GM19395 (cell line): ENCODE data around the gene MAML1.

Source experiments
- ATAC-seq: cut with Tn5 transposase; IDR thresholded peaks from one replicate; pipeline ENCODE4 v1.9.1; 2021; ENCODE audit warnings: mild to moderate bottlenecking, moderate library complexity; ENCODE audit not compliant: unreplicated experiment

Gene MAML1

DNA sequence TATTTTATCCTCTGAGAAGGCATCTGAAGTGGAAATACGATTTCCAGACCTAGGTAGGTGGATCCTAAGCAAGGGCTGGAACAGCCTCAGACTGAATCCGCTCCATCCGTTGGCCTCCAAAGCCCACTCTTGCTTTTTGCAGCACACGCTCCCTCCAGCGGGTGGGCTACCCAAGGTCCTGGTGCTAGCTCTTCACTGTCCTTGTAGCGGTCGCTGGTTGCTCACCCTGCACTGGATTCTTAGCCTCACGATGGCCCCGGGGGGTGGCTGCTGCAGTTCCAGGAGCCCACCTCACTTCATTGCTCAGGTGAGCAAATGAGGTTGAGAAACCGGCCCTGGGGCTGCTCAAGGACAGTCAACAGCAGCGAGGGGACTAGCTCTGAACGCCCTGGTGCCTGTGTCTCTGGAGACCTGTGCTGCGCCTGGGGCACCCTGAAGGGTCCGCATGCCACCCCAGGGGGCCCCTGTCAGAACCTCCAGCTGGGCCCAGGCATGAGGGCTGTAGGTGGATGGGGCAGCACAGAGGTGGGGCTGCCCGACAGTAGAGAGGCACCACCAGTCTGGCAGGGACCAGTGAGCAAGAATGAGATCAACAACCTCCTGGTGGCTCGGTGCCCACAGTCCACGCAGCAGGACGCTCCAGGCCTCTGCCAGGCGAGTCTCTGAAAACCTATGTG, 69.7 kb downstream of the MAML1 start:
- ATAC-seq = no peak

- no peak for ATAC-seq
Observed at GRCh38 chr5:179802950-179803562, 70.4 kb downstream of the MAML1 start.

DNA sequence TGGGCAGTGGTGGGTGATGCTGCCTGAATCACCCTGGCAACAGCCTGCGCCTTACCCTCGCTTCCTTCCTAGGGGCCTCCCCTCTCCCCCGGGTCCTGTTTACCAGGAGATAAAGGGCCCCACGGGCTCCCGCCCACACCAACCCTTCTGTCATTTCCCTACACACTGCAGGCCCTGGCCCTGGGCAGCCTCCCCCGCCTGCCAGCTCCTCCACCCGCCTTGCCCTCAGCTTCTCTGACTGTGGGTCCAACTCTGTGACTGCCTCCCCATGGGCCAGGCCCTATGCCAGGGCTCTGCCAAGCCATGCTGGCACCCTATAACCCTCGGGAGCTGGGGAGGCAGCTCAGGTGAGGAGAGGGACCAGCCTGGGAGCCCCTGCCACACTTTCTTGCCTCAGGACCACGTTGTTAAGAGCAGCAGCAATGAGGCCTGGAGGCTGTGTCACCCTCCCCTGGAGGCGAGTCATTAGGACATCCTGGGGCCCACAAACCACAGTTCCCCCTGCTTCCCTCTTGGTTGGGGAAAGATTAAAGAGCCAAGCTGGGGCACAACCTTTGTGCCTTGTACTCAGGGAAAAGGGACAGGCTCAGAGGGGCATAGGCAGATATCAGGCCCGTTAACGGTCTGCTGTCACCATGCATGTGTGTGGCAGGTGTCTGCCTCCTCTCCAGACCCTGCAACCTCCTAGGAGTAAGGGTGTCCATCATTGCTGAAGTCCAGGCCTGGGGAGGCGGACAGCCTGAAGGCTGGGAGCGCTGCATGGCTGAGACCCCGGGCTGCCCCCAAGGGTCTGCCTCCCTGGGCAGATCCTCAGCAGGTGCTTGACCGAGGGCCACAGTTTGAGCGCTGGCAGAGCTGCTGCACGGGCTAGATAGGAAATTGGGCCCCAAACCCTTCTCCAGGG, 71.3 kb downstream of the MAML1 start:
- no peak for ATAC-seq

DNA sequence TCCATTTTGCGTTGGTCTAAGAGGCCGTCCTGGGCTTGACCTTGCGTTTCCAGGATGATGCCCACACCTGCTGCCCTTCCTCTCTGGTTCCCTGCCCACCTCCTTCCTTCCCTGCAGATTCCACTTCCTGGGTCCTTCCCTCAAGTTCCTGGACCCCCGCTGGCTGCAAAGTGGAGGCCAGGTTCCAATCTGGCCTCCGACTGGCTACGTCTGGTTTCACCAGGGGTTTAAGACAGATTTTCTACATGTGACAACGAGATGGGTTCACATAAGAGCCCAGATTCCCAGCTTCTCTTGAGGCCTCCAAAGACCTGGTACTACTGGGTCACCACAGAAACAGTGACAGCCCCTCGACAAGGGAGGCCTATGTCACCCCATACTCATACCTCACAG, 71.9 kb downstream of the MAML1 start:
- no peak for ATAC-seq

DNA sequence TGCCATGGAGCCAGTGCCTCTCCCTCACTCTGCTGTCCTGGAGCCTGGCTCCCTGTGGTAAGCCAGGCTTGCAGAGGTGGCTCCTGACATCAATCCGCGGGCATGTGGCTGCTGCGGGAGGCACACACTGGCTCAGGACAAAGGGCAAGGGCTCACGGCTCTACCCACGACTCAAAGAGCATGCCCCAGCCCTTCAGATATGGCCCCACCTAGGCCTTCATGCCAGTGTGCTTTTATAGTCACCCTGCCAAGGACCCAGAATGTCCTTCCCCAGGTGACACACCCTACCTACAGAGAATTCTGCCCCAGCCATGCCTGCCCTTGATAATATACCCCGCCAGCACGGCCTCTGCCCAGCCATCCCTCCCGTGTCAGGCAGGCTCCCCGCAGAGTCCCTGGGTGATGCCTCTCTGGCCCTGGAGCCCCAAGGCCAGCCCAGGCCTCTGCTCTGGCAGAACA, 72.5 kb downstream of the MAML1 start:
- ATAC-seq = no peak

GRCh38 chr5:179805529-179806249, 73.1 kb downstream of the MAML1 start:
- ATAC-seq = peak; percentile 27

DNA sequence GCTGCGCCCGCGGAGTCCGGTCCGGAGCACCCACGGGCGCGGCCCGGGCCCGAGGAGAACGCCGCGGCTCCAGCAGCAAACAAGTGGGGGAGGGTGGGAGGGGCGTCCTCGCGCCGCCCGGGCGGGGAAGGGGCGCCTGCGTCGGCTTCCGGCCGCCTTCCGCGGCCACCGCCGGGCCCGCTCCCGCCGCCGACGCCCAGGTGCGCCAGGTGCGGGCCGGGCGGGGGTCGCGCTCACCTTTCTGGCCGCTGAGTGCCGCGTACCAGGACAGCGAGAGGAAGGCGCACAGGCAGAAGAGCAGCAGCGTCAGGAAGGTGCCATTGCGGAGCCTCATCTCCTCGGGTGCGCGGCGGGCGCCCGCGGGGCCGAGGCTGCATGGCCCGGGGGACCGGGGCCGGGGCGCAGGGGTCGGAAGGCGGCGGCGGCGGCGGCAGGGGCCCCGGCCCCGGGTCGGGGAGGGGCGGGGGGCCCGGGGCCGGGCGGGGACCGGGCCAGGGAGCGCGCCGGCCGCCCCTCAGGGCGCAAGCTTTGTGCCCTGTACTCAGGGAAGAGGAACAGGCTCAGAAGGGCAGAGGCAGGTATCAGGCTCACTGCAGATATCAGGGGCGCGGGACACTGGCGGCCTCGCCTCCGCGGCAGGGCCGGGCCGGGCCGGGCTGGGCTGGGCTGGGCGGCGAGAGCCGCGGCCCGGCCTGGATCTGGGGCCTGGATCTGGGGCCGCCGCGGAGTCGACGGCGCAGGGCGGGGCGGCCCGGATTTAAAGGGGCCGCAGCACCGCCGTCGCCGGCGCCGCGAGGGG, 73.8 kb downstream of the MAML1 start, which contains the start of gene MGAT4B:
MGAT4B (minus strand) TSS at position 617 of the 799 bp plus-strand sequence; CDS start at position 334, 283 bp downstream.
- ATAC-seq = peak; percentile 64

DNA sequence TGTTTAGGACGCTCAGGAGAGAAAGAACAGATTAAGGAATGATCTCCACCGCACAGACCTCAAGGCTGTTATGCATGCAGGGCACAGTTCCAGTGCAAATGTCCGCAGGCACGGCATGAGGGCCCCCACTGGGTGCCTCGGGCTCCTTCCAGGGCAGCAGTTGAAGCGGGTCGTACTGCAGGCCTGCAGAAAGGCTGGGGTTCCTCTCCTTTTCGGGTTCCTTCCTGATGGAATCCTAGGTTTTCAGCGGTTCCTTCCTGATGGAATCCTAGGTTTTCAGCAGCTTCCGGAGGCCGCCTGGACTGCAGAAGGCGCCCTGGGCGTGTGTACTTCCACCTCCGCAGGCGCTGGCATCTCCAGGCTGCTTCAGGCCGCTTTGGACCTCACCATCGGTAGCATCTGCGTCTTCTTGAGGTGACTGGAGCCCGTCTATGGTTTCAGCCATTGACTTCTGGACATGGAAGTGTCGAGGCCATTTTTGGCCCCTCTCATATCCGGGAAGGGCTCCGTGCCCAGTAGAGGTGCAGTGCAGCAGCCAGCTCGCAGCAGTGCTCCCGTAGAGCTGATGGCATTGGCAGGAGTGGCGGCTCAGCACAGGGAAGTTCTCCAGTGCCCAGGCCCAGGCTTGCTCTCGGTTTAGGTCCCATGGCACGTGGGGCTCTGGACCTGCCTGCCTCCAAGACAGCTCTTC, 79.7 kb downstream of the MAML1 start:
- no peak for ATAC-seq

DNA sequence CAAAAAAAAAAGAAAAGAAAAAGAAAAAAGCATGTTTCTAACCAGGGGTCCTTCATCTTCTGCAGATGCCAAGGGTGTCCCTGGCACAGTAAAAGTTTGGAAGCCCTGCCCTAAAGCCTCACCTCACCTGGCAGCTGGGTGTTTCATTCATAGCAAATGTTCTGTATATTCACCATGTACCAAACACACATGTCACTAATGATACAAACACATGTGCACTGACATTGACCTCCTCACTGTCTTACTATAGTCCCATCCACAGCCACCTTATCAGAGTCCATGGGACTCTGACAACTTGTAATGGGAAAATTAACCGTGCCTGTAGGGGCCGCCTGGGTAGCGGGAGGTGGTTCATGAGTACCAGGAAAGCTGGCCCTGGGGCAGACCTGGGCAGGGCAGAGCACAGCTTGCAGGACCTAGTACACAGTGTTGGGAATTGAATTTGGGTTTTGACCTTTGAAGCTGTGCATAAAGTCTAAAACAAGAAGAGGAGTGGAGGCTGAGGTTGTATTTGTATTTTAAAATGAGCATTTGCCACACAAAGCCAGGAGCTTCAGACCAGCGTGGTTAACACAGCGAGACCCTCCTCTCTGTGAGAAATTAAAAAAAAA, 80.5 kb downstream of the MAML1 start:
- ATAC-seq = no peak

DNA sequence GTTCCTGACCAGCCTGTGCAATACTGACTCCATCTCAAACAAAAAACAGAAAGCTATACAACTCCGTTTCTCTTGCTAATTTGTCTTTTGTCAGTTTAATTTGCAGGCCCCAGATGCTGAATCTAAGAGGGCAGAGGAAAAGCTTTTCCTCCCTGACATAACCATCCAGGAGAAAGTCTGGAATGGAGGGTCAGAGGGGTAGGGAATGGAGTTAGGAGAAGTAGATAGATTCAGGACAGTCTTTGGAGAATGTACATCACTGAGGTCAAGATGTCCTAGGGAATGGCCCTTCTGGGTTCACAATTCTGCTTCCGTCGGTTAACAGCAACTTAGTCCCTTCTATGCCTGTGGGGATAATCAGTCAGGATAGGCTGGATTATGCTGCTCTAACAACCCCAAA, 81.5 kb downstream of the MAML1 start:
- no peak for ATAC-seq

- ATAC-seq = no peak
Observed at GRCh38 chr5:179815491-179816249, 83.0 kb downstream of the MAML1 start.

GRCh38 chr5:179816401-179816795, 83.8 kb downstream of the MAML1 start:
- no peak for ATAC-seq

DNA sequence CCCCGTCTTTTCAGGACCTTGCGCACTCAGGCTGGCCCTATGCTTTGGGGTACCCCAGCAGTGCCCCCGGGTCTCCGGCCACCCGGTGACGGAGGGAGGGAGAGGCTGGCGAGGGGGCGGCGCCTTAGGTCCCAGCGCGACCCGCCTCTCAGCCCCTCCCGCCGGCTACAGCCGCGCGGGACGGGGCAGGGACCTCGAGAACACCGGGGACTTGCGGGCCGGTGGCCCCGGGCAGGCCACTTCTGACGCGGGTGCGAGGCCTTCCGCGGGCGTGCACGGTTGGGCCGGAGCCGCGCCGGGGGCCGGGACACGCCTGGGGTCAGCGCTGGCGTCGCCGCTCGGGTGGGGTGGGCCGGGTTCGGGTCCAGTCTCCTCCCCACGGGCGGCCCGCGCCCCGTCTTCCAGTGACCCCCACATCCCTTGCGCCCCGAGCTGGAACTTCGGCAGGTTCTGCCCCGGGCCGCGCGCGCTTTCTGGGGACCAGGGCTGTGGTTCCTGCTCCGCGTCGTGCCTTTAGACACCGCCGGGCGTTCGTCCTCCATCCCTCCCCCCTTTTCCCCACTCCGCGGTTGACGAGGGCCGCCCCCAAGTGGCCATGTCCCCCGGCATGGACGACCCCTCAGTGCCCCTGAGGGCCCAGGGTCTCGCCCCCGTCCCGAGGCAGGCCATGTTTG, 84.3 kb downstream of the MAML1 start:
- ATAC-seq = no peak

GRCh38 chr5:179817470-179817840, 84.8 kb downstream of the MAML1 start:
- no peak for ATAC-seq

- ATAC-seq = no peak
Observed at GRCh38 chr5:179817890-179818745, 85.5 kb downstream of the MAML1 start.

DNA sequence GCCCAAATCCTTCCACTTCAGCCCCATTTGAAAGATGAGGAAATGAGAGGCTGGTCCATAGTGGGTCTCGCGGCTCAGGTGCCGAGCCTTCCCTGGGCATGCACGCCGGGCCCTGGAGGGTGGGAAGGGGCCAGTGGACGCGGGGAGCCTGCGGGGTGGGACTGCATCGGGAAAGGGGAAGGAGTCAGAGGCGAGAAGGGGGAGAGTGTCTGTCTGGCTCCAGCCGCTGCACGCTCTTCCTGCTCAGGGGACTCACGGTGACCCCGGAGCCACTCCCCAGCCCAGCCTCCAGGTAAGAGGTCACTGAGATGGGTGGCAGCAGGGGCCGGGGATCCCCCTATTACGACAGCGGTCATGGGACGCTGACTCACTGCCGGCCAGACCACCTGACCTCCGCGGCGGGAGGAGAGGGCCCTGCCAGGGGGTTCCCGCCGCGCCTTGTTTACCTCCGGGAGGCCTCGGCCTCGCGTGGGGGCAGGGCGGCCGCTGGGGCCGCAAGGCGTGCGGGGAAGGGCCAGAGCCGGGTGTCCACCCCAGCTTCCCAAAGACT, 86.2 kb downstream of the MAML1 start:
- ATAC-seq = peak; percentile 59
